Right lobe of liver (tissue), 4 donors: ENCODE measurements around the gene ASGR1.
"Not testable (repeated sequence)": the region's sequence is repeated elsewhere in the genome, so short reads cannot be mapped to it uniquely, and the experiment has no call there.

ENCODE experiments used
- POLR2A ChIP-seq: fragments of 450-650 bp; IDR thresholded peaks from one replicate; pipeline ENCODE4 v1.6.1; 2017; ENCODE audit warnings: antibody characterized with exemption, mild to moderate bottlenecking
- TF ChIP-seq, protein P1 (sequence below), 4 donors: fragments of 200-600 bp in 3 of 4; fragments of 450-650 bp in 1 of 4; IDR thresholded peaks; one replicate each; pipeline versions ENCODE4 v1.5.1 to v1.8.0; 2016 to 2022; ENCODE audit warnings: antibody characterized with exemption in 4 of 4, mild to moderate bottlenecking in 2 of 4
- donor health status: DM: no; HTN: no; CAD: no.
- donor health status: DM: no; HTN: no; CAD: no.
- donor health status: DM: no; HTN: yes; CAD: no.

DNA sequence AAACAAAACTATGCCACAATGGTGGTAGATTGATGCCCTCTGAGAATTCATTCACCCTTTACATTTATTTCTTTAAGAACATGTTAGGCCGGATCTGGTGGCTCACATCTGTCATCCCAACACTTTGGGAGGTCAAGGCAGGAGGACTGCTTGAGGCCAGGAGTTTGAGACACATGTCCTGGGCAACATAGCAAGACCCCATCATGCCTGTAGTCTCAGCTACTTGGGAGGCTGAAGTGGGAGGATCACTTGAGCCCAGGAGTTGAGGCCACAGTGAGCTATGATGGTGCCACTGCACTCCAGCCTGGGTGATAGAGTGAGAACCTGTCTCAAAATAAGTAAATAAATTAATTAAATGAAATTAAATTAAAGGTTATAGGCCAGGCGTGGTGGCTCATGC lies 2.9 kb upstream of the ASGR1 start:
- TF ChIP-seq, protein P1, sequence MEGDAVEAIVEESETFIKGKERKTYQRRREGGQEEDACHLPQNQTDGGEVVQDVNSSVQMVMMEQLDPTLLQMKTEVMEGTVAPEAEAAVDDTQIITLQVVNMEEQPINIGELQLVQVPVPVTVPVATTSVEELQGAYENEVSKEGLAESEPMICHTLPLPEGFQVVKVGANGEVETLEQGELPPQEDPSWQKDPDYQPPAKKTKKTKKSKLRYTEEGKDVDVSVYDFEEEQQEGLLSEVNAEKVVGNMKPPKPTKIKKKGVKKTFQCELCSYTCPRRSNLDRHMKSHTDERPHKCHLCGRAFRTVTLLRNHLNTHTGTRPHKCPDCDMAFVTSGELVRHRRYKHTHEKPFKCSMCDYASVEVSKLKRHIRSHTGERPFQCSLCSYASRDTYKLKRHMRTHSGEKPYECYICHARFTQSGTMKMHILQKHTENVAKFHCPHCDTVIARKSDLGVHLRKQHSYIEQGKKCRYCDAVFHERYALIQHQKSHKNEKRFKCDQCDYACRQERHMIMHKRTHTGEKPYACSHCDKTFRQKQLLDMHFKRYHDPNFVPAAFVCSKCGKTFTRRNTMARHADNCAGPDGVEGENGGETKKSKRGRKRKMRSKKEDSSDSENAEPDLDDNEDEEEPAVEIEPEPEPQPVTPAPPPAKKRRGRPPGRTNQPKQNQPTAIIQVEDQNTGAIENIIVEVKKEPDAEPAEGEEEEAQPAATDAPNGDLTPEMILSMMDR (IDR thresholded peaks at IDR 0.05), result not testable (repeated sequence)
- TF ChIP-seq POLR2A, result not testable (repeated sequence)
